GM19324 (cell line): ENCODE measurements around the gene SELENOK.

Experiments
- ATAC-seq: cut with Tn5 transposase; IDR thresholded peaks from one replicate; pipeline ENCODE4 v1.9.1; 2021; ENCODE audit warnings: mild to moderate bottlenecking, moderate library complexity; ENCODE audit not compliant: unreplicated experiment, low FRiP score

Gene SELENOK

DNA sequence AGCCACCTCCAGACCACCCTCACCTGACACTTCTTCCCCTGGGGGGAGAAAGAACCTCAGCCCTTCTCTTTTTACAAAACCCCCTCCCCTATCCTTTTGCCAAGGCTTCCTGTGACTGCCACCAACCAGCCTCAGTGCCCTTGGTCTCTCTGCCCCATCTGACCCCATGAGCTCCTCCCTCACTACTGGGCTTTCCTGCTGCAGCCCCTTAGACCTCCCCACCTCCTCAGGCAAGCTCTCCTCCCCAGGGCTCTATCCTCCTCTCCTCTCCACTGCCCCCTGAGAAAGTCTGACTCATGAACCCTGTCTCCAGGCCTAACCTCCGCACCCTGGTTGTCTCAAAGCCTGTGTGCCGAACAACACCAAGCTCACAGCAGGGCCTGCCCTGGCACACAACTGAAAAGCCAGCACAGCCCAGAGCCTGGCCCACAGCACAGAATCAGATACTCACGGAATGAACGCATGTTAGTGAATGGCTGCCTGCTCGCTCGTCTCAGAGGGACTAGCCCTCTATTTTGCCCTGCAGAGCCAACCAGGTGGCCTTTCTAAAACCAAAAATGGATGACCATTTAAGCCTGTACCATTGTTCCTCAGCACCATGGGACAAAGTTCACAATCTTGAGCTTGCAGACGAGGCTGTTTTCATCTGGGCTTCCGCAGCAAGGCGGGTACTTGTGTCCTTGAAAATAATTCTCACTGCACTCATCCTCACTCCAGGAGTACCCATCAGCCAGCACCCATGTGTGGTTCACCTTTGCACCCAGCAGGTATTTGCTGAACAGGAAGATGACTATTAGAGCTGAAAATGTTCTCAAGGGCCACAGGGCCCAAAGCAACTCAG is 47.2 kb downstream of the SELENOK start:
- no peak for ATAC-seq

GRCh38 chr3:53843195-53844177 is 48.2 kb downstream of the SELENOK start:
- ATAC-seq = peak; percentile 42

DNA sequence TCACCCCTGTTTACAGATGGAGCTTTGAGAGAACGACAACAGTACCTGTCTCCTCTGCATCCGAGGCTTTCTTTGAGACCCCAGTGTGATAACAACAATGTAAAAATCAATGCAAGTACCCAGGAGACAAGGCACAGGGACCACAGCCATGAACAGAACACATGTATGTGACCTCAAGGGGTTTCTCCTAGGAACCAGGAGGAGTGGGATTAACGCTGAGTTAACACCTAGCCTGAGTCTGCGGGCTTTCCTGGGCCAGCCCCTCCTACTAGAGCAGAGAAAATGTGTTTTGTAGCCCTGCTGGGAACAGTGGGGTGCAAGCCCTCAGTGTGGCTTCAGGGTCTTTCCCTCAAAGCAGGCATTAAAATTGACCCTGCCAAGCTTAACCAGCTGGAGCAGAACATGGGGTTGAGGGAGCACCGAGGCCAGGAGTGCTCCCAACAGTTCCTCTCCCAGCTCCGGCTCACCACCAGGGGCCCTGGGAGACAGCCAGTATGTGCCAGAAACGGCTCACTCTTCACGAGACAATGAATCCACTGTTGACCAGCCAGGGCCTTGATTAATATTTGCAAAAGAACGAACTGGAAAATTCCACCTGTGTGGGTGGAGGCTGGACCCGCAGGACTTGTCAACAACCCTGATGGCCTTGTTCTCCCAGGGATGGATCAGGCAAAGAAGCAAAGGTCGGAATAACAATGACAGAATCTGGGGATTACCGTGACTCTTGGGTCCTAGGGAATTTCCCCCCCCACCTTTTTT is 49.0 kb downstream of the SELENOK start:
- ATAC-seq = no peak

DNA sequence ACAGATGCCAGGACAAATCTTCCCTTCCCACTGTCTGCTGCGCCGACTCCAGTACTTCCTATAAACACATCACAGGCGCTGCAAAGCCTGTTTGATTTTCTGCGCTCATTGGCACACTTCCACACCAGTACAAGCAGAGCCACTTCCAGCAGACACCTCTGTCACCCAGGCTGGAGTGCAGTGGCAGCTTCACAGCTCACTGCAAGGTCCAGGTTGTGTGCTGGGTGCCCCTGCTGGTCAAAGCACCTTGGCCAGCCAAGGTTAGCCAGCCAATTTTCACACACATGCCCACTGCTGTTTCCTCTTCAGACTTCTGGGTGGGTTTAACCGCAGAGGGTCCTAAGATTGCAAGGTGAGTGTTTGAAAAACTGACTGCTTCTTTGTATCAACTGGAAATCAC is 50.4 kb downstream of the SELENOK start:
- ATAC-seq = no peak

DNA sequence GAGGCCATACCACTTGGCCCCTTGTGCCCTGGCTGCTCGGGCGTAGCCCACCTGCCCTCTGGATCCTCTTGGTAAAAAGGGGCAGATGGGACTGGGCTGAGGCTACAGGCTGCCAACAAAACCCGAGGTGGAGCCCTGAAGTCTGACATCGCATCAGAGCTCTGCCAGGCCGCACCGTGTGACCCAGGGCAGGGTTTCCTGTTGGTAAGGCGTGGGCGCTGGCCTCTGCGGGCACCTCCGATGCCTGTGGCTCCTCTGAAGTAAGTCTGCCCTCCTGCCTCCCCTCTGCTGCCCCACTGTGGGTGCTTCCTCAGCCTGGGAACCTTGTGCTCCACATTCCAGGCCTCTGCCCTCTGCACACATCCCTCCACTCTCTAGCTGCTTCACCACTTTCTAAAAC is 54.3 kb downstream of the SELENOK start:
- ATAC-seq = no peak

GRCh38 chr3:53836084-53836872 is 55.4 kb downstream of the SELENOK start:
- no peak for ATAC-seq

DNA sequence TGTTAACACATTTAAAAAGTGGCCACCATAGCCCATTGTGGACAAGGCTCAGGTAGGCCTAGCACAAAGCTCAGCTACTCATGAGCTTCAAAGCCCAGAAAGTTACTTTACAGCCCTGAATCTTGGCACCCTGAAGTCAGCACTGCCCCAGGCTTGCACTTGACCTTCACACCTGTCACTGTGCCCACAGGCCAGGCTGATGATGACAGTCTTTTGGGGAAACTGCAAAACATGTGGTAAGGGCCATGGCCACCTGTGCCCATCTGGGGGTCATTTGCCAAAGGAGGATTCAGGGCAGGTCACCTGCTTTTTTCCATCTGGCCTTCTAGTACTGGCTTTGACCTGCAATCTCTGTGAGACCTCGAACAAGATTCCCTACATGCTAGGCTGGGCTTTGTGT is 56.4 kb downstream of the SELENOK start:
- ATAC-seq = no peak

DNA sequence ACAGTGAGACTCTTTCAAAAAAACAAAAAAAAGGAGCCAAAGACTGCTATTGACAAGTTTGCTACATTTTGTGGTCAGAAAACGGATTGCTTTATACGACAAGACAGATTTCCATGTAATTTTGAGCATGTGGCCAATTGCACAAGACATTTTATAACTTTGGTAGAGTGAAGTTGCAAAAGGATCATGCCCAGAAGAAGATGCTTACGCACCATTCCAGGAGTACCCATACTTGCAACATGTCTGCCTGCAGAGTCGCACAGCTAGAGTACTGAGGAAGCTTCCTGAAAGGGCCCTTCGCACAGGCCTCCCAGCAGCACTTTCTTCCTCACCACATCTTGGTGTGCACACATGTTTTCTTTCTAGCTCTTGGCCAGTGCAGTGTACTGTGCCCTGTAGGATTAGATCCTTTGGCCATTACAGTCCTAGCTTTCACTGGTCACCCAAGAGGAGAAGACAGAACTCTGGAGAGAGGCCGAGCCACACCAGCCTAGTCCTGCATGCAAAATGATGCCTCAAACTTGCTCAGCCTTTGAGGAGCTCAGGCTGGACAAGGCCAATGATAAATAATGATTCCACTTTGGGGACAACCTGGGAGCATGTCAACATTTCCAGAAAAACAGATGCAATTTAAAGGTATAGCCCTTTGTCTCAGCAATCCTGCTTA is 57.1 kb downstream of the SELENOK start:
- ATAC-seq = no peak
